ENCODE data around the gene PRKCA.

PRKCA gene

GRCh38 chr17:66417300-66417719 is 114.9 kb downstream of the PRKCA start:
- DNase-seq: no peak

- DNase-seq: no peak
Observed at GRCh38 chr17:66420961-66421371, 118.6 kb downstream of the PRKCA start.

- DNase-seq: no peak
Observed at GRCh38 chr17:66422186-66422585, 119.8 kb downstream of the PRKCA start.

- DNase-seq: no peak
Observed at GRCh38 chr17:66423056-66423955, 120.9 kb downstream of the PRKCA start.

- DNase-seq: no peak
Observed at GRCh38 chr17:66425756-66426396, 123.5 kb downstream of the PRKCA start.

GRCh38 chr17:66426397-66427033 is 124.1 kb downstream of the PRKCA start:
- no peak for DNase-seq

GRCh38 chr17:66427134-66427533 is 124.7 kb downstream of the PRKCA start:
- DNase-seq: no peak

GRCh38 chr17:66429680-66430079 is 127.3 kb downstream of the PRKCA start:
- DNase-seq: no peak

GRCh38 chr17:66430846-66431795 is 128.7 kb downstream of the PRKCA start:
- no peak for DNase-seq

GRCh38 chr17:66431910-66432309 is 129.5 kb downstream of the PRKCA start:
- DNase-seq: no peak

- DNase-seq: no peak
Observed at GRCh38 chr17:66432411-66432957, 130.1 kb downstream of the PRKCA start.

- DNase-seq: no peak
Observed at GRCh38 chr17:66432996-66433551, 130.7 kb downstream of the PRKCA start.

GRCh38 chr17:66435182-66435581 is 132.8 kb downstream of the PRKCA start:
- DNase-seq: no peak

GRCh38 chr17:66436631-66437030 is 134.2 kb downstream of the PRKCA start:
- DNase-seq: no peak

- DNase-seq: no peak
Observed at GRCh38 chr17:66437476-66438026, 135.1 kb downstream of the PRKCA start.

- DNase-seq: no peak
Observed at GRCh38 chr17:66438101-66438500, 135.7 kb downstream of the PRKCA start.

GRCh38 chr17:66441101-66441661 is 138.8 kb downstream of the PRKCA start:
- no peak for DNase-seq

GRCh38 chr17:66443166-66443565 is 140.8 kb downstream of the PRKCA start:
- no peak for DNase-seq

- DNase-seq: no peak
Observed at GRCh38 chr17:66443606-66444005, 141.2 kb downstream of the PRKCA start.

GRCh38 chr17:66444031-66444430 is 141.6 kb downstream of the PRKCA start:
- DNase-seq: no peak

GRCh38 chr17:66445229-66445628 is 142.8 kb downstream of the PRKCA start:
- DNase-seq: no peak

All from activated CD4-positive, CD25-positive, alpha-beta regulatory T cell treated with anti-CD3 and anti-CD28 coated beads, Interleukin-2, amount 50 U/mL, for 72 hours (primary cell).